DMS53 treated with DMSO at 0.1 percent for 48 hours (cell line): Measurements from ENCODE around the gene ADIG.
"Not testable (repeated sequence)": the region's sequence is repeated elsewhere in the genome, so short reads cannot be mapped to it uniquely, and the experiment has no call there.

Experiments used
- DNase-seq: peaks from one replicate; lab custom pipeline; 2025; ENCODE audit not compliant: unreplicated experiment; lab: John Stamatoyannopoulos, UW

Gene ADIG

GRCh38 chr20:38569747-38570525 lies 11.1 kb upstream of the ADIG start:
- DNase-seq: no peak

DNA sequence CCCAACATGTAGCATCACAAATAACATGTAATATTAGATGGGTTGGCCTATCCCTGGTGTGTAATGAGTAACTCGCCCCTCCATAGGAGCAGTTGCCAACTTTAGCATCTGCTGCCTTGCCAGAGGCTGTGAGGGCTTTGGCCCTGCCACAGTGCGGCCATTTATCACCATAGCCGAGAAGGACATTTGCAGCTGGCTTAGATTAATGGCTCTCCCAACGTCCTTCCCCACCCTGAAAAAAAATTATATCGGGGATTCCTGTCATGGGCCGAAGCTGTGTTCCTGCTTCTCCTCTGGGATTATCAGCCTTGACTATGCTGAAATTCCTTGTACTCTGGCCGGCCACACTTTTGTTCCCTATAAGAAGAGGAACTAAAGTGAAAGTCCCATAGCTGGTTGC lies 7.6 kb upstream of the ADIG start:
- DNase-seq: no peak

DNA sequence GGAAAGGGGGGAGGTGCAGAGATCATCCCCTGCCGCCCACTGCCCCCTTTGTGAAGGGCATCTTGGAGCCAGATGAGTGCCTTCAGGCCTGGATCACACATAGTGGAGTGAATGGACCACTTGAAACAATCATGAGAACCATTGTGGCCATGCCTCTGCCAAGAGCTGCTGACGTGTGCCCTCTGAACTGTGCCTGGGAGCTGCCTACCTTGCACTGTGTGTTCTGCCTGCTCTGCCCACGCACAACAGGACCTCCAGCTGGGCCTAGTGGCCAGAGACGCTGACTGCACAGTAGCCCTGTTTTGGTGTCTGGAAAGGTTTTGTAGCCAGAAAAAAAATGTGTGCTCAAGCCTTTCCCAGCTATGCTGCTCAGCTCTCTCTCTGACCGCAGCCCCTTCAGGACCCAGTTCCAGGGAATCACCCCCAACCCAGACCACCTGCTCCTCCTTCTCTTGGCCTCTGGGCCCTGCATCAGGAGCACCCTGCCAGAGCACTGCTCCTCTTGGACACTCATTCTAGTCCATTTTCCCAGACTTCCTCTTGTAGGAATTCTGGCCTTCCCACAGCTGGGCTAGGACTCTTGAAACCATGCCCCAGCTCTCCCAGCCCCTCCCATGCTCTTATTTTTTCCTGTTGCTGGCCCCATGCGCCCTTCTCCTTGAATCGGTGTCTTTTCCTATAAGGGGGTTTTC lies 1.6 kb upstream of the ADIG start:
- DNase-seq: no peak

- no peak for DNase-seq
These were observed 1.1 kb upstream of the ADIG start for GRCh38 chr20:38579921-38580320.

DNA sequence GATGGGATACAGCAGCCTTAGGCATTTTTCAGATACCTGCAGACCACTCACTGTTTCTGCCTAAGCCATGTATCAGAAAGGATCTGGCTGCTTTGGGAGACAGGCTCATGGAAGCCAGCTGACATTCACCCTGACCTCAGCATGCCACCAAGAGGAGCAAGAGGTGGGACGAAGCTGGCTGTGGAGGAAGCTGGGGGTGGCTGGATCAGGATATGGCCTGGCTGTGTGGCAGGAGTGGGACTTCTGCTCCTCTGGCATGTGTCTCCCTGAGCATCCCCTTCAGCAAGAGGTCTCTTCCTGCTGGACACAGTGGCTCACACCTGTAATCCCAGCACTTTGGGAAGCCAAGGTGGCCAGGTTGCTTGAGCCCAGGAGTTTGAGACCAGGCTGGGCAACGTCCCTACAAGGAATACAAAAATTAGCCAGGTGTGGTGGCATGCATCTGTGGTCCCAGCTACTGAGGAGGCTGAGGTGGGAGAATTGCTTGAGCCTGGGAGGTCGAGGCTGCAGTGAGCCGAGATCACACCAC lies 897 bp downstream of the ADIG start:
- no peak for DNase-seq

DNA sequence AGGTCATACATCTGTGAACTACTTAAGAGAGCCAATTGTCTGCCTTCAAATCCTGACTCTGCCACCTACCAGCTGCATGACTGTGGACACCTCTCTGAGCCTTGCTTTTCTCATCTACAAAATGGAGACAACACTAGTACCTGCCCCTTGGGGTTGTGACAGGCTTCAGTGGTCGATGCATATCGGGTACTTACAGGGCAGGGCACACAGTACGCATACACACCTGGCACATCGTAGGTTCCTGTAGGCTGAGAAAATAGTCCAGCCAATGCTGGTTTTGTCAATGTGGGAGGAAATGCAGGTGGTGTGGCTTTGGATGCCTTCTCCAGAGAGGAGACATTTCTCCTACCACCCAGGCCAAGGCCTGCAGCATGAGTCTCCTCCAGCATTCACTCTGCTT lies 2.3 kb downstream of the ADIG start:
- DNase-seq: no peak

GRCh38 chr20:38584099-38584763 lies 3.2 kb downstream of the ADIG start:
- no peak for DNase-seq

DNA sequence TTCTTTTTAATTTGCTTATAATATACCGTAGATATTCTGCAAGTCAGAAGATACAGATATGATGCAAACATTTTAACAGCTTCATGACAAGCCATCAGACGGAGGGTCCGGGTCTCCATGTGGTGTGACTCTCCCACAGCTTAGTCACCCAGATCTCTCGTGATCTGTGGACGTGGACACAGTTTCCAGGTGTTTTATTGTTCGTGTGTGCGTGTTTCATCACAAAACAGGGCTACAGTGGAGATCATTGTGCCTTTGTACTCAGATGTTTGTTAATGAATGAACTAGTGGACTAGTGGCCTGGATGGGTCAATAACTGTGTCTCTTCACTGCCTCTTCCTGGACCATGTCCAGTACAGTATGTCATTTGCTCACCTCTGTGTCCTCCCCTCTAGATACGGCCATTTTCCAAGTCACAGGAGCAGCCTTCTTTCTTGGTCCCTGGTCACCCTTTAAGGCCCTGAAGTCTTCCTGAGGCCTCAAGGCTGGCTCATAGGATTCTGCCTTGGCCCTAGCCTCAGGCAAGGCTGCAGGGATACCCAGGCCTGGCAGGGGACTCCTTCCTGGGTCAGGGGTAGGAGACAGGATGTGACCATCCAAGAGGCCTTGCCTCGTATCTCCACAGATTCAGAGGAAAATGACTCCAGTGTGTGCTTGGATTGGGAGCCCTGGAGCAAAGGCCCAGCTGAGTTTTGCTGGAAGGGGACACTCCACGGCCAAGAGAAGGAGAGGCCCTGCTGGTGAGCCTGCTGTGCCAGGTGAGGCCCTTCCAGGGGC lies 4.6 kb downstream of the ADIG start:
- DNase-seq: no peak

DNA sequence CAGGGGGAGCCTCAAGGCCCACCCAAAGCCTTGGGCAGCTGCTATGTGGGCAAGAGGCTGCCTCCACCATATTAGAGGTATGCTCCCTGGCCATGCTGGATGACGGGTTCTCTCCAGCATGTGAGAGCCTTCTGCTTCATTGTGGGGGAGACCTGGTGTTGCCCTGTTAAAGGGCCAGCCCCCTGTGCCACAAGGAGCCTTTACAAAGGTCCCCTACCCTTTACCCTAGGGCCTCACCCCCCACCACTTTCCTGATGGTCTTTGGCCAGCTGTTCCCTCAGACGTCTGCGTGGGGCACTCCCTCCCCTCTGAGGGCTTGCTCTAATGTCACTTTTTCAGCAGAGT lies 5.2 kb downstream of the ADIG start:
- DNase-seq: no peak

DNA sequence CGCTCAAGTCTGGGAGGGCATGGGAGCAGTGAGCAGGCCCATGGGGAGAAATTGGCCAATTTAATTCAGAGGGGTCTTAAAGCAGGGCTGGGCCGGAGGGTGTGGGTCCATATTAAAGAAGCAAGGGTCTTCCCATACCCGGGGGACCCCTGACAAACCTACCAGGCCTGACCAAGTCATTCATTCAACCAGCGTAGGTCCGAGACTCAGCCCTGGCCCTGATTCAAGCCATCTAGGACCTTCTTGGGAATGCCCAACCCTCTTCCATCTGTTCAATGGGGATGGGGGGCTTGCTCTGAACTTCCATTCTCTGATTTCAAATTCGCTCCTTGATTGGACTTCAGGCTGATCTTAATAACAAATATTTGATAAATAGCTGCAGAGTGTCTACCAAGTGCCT lies 7.3 kb downstream of the ADIG start:
- no peak for DNase-seq

GRCh38 chr20:38589351-38589750 lies 8.4 kb downstream of the ADIG start:
- no peak for DNase-seq

- no peak for DNase-seq
These were observed 9.1 kb downstream of the ADIG start for GRCh38 chr20:38589967-38590675.

DNA sequence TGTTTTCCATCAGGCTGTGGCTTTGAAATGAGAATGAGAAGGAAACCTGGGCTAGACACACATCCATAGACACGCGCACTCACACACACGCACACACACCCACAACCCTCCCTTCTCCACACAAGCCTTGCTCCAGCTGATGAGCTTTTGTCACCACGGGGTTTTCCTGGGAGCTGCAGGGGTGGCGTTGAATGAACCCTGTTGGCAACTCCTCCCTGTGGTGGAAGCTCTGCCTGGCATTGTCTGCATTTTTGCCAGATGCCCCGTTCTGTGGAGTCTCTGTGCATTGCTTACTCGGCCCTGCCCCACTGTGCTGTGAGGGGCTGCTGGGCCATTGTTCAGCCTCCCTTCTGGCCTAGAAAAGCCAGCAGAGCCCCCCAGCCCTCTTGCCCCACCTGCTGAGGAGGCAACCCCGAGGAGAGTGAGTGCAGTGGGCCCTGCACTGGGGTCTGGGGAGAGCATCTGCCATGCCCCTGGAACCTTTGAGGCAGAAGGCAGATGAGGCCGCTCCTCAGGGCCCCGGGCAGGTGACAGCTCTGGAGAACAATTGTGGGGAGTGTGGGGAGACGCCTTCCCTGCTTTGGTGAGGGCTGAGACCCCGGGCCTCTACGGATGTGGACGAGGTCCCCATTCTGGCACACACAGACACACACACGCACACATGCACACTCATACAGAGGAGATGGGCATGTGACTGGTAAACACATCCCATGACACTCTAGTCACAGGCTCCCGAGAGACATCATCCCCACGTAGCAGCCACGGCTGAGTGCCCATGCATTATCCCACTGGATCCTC lies 9.9 kb downstream of the ADIG start:
- no peak for DNase-seq

DNA sequence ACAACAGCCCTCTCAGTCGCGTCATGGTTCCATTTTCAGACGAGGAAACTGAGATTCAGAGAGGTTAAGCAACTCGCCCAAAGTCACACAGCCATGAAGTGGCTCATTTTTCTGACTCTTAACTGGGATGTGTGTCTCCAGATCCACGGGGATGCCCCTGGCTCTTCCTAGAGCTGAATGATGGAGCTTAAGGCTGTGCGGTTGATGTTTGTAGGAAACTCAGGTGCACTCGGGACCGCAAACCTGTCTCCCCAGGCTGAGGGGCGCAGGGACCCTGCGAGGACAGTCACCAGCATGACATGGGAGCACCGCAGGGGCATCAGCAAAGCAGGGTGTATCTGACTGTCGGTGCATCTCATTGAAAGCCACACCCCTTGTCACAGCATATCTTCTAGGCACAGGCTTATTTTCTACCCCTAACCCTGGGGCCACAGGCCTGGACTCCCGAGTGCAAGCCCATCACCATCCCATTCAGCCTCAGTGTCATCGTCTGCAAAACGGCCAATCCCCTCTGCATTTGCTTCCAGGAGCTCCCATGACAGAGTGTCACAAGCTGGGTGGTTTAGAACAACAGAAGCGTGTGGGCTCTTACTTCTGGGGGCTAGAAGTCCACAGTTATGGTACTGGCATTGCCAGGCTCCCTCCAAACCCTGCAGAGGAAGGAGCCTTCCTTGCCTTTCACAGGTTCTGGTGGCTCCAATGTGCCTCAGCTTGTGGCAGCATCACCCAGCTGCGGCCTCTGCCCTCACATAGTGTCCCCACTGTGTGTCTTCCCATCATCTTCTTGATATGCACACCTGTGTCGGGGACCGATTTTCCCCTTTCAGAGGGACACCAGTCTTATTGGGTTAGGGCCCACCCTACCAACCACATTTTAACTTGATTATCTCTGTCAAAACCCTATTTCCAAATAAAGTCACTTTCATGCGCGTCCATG lies 10.7 kb downstream of the ADIG start:
- DNase-seq: no peak

DNA sequence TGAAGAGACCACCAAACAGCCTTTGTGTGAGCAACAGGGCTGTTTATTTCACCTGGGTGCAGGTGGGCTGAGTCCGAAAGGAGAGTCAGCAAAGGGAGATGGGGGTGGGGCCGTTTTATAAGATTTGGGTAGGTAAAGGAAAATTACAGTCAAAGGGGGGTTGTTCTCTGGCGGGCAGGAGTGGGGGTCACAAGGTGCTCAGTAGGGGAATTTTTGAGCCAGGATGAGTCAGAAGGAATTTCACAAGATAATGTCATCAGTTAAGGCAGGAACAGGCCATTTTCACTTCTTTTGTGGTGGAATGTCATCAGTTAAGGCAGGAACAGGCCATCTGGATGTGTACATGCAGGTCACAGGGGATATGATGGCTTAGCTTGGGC lies 11.4 kb downstream of the ADIG start:
- not testable (repeated sequence) for DNase-seq

DNA sequence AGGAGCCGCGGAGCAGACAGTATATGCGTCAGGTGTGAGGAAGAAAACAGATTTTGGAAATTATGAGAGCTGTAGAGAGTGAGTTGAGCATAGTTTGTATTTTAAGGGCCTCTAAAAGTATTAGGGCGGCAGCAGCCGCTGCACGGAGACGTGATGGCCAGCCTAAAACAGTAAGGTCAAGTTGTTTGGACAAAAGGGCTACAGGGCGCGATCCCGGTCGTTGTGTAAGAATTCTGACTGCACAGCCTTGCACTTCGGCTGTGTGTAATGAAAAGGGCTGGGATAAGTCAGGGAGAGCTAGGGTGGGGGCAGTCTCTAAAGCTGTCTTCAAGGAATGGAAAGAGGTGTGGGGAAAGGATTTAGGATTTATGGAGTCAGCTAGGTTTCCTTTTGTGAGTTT lies 13.3 kb downstream of the ADIG start:
- not testable (repeated sequence) for DNase-seq

DNA sequence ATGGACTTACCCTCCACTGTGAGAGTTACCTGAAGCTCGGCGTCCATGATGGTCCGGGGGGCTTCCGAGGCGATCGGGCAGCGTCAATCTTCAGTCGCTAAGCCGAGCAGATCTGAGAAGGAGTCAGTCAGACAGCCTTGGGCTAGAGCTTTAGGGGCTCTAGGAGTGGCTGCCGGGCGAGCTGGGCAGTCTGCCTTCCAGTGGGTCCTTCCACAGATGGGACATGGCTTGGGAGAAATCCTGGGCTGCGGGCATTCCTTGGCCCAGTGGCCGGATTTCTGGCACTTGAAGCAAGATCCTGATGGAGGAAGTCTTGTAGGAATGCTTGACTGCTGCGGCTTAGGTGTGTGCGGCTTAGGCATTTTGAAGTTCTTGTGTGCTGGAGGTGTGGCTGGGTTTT lies 14.9 kb downstream of the ADIG start:
- DNase-seq: not testable (repeated sequence)

DNA sequence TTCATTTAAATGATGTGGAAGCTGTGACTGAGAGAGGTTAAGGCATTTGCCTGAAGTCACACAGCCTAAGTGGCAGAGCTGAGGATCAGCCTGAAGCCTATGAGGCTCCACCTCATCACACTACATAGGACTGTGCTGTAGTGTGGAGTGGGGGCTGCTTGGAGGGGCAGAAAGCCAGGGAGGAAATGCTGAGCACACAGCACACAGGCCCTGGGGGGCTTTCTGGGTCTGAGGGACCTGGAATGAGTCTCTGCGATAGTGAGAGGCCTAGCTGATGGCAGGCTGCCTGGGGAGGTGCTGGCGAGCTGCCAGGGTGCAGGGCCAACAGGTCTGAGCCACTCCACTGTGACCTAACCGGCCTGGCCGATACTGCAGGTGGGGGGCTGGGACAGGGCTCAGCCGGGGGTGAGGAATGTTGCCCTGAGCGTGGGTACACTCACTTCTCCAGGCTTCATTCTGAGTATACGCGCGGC lies 18.4 kb downstream of the ADIG start:
- DNase-seq: no peak

GRCh38 chr20:38600057-38600456 lies 19.1 kb downstream of the ADIG start:
- DNase-seq: no peak
